Activated naive CD4-positive, alpha-beta T cell treated with anti-CD3 and anti-CD28 coated beads, Interleukin-2, amount 50 U/mL, for 72 hours (primary cell): ENCODE measurements around the gene NAXD. TPM values are rescaled to one million over a fixed set of nuclear protein-coding genes. Genes with fewer than 3 reads are reported as not detected.

Experiments
- ATAC-seq, 2 donors: fragments of 150-1000 bp; cut with Tn5 transposase; 2 replicates each; pipeline ENCODE4 v1.10.0; 2021; ENCODE audit warnings: mild to moderate bottlenecking in 2 of 2, moderate library complexity in 2 of 2
- DNase-seq, 2 donors: peaks; one replicate each; pipeline ENCODE4 v3.0.0; 2021 to 2022; ENCODE audit warnings: low spot score in 2 of 2
- H3K27ac Mint-ChIP-seq, 2 donors: one replicate each; pipeline ENCODE4 v1.8.0; 2022; ENCODE audit warnings: mild to moderate bottlenecking in 2 of 2, mixed read lengths in 2 of 2
- H3K36me3 Mint-ChIP-seq, 2 donors: one replicate each; pipeline ENCODE4 v1.8.0; 2022; ENCODE audit warnings: mixed read lengths in 2 of 2
- H3K9me3 Mint-ChIP-seq, 2 donors: one replicate each; pipeline ENCODE4 v1.8.0; 2022; ENCODE audit warnings: mixed read lengths in 2 of 2
- total RNA-seq, 2 donors: library from RNA; stranded (reverse); gene quantifications; one replicate each; pipeline ENCODE4 v1.2.3, GENCODE V29; 2022

NAXD gene
- total RNA-seq, 2 donors from 2014 or later: 19.7 to 24.8 TPM

GRCh38 chr13:110684388-110685056 is 69.2 kb downstream of the NAXD start:
- no peak overlapping the region for H3K27ac Mint-ChIP-seq
- no peaks in the 10 kb centered on the region for H3K9me3 Mint-ChIP-seq
- DNase-seq (no peak), ATAC-seq (no peak)
- H3K36me3 Mint-ChIP-seq: peaks cover 6 to 8% of the 10 kb centered on the region in 2 donors

- Mint-ChIP-seq H3K36me3 (peaks cover 5 to 6% of the 10 kb centered on the region in 2 donors), H3K9me3 (no peaks in the 10 kb centered on the region)
Measured at GRCh38 chr13:110685305-110686020, 70.1 kb downstream of the NAXD start.

DNA sequence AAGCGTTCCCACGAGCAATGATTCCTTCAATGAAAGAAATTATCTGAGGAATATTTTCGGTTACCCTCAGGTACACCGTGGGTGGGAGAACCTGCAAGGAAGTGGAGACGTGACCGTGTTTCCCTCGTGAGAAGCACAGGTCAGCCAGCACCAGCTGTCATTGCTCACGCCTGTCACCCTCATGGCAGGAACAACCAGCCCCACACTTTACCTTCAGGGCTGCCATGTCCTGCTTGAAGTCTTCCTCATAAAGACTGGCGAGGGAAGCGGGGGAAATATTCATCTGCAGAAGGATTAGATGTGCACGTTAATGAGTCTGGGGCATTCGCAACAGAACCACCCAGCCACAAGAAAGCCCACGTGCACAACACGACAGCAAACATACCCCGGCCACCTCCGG is 72.4 kb downstream of the NAXD start:
- H3K9me3 Mint-ChIP-seq: no peaks in the 10 kb centered on the region
- no peak for ATAC-seq
- no peak for DNase-seq
- H3K27ac Mint-ChIP-seq: no peak overlapping the region
- peaks cover 0 to 6% of the 10 kb centered on the region in 2 donors for H3K36me3 Mint-ChIP-seq

More at GRCh38 chr13:110685305-110686020, 70.1 kb downstream of the NAXD start:
- peak overlapping the region in 1 of 2 donors; percentile 48 for H3K27ac Mint-ChIP-seq
- DNase-seq: no peak
- ATAC-seq: no peak

GRCh38 chr13:110689041-110689440 is 73.7 kb downstream of the NAXD start:
- no peak overlapping the region for H3K27ac Mint-ChIP-seq
- DNase-seq (no peak), ATAC-seq (no peak)
- H3K36me3 Mint-ChIP-seq: peaks cover 0 to 6% of the 10 kb centered on the region in 2 donors
- H3K9me3 Mint-ChIP-seq: no peaks in the 10 kb centered on the region

Other genes with a start within 250 kb of the NAXD start
- 10 to 100 TPM in 1 of 2 donors, under 1 TPM in 1; 0.30 to 18.5 TPM for gene RAB20, start 53.8 kb upstream of the NAXD start, total RNA-seq
- gene CARS2, start 90.6 kb downstream of the NAXD start, total RNA-seq: 10 to 100 TPM; 36.1 to 71.8 TPM
- gene ING1, start 98.2 kb downstream of the NAXD start, total RNA-seq: 10 to 100 TPM; 19.6 to 26.7 TPM